Right lobe of liver (tissue), 4 donors: Measurements from ENCODE around the gene PFKM.

ENCODE experiments used
- POLR2A ChIP-seq: fragments of 450-650 bp; IDR thresholded peaks from one replicate; pipeline ENCODE4 v1.6.1; 2017; ENCODE audit warnings: antibody characterized with exemption, mild to moderate bottlenecking
- TF ChIP-seq, protein P1 (sequence below), 4 donors: fragments of 200-600 bp in 3 of 4; fragments of 450-650 bp in 1 of 4; IDR thresholded peaks; one replicate each; pipeline versions ENCODE4 v1.5.1 to v1.8.0; 2016 to 2022; ENCODE audit warnings: antibody characterized with exemption in 4 of 4, mild to moderate bottlenecking in 2 of 4
- donor health status: DM: no; HTN: no; CAD: no.
- donor health status: DM: no; HTN: no; CAD: no.
- donor health status: DM: no; HTN: yes; CAD: no.

GRCh38 chr12:48160807-48161206 lies 41.6 kb downstream of the PFKM start:
- no peak for TF ChIP-seq POLR2A
- TF ChIP-seq, protein P1, sequence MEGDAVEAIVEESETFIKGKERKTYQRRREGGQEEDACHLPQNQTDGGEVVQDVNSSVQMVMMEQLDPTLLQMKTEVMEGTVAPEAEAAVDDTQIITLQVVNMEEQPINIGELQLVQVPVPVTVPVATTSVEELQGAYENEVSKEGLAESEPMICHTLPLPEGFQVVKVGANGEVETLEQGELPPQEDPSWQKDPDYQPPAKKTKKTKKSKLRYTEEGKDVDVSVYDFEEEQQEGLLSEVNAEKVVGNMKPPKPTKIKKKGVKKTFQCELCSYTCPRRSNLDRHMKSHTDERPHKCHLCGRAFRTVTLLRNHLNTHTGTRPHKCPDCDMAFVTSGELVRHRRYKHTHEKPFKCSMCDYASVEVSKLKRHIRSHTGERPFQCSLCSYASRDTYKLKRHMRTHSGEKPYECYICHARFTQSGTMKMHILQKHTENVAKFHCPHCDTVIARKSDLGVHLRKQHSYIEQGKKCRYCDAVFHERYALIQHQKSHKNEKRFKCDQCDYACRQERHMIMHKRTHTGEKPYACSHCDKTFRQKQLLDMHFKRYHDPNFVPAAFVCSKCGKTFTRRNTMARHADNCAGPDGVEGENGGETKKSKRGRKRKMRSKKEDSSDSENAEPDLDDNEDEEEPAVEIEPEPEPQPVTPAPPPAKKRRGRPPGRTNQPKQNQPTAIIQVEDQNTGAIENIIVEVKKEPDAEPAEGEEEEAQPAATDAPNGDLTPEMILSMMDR (IDR thresholded peaks at IDR 0.05) = no peak
